A549 (cell line): ENCODE measurements around the gene ITPRIPL2. TPM values are rescaled to one million over a fixed set of nuclear protein-coding genes. Genes with fewer than 3 reads are reported as not detected.

Source experiments
- ATAC-seq, 2 experiments: fragments of 200-7000 bp in 1 of 2; fragments of >200 bp in 1 of 2; cut with Nextera tagmentation in 1 of 2; cut with Tn5 transposase in 1 of 2; 3 replicates each; pipeline versions ENCODE4 v1.8.0 to v1.9.1; 2018 to 2020; ENCODE audit warnings: mild to moderate bottlenecking in 1 of 2, moderate library complexity in 1 of 2
- CTCF ChIA-PET: fragments of 300-600 bp; sonication (Branson Sonifier 250); formaldehyde crosslinking; extraction: SDS; loops from one replicate; lab custom pipeline; 2021; ENCODE audit warnings: antibody characterized with exemption, inconsistent platforms; lab: Yijun Ruan, JAX
- POLR2A ChIA-PET: fragments of 350-600 bp; formaldehyde crosslinking; extraction: SDS; loops from one replicate; lab custom pipeline; 2021; ENCODE audit warnings: antibody characterized with exemption, inconsistent platforms; lab: Yijun Ruan, JAX
- DNase-seq, 2 experiments: peaks; one replicate each; pipeline versions ENCODE4 v3.0.0 to v3.0.0-alpha.2; 2011 to 2016; ENCODE audit warnings: low read depth in 1 of 2, low spot score in 1 of 2
- FAIRE-seq: peaks from 2 replicates; lab custom pipeline; 2011; peaks lifted over from hg19 to GRCh38; lab: Jason Lieb, UNC
- H3K27ac ChIP-seq, 2 experiments: fragments of >200 bp; sonication (Bioruptor Twin); formaldehyde crosslinking; 3 replicates each; pipeline ENCODE4 v1.5.1; 2016 to 2017
- H3K4me1 ChIP-seq: fragments of >200 bp; sonication (Bioruptor Twin); formaldehyde crosslinking; 3 replicates; pipeline ENCODE4 v1.6.1; 2016
- H3K4me2 ChIP-seq: fragments of >200 bp; sonication (Bioruptor Twin); formaldehyde crosslinking; 3 replicates; pipeline ENCODE4 v1.6.1; 2016
- H3K4me3 ChIP-seq: fragments of >200 bp; sonication (Bioruptor Twin); formaldehyde crosslinking; 3 replicates; pipeline ENCODE4 v1.5.1; 2016
- H3K9me3 ChIP-seq: fragments of >200 bp; sonication (Bioruptor Twin); formaldehyde crosslinking; 3 replicates; pipeline ENCODE4 v1.6.1; 2016
- BCL3 ChIP-seq: fragments of >200 bp; sonication (Bioruptor Twin); formaldehyde crosslinking; IDR thresholded peaks from 3 replicates; pipeline ENCODE4 v1.6.1; 2016
- EHMT2 ChIP-seq: fragments of 200-600 bp; sonication (generic); IDR thresholded peaks from 2 replicates; pipeline ENCODE4 v1.6.1; 2016; ENCODE audit warnings: antibody characterized with exemption, low read depth, mild to moderate bottlenecking, moderate library complexity
- ESRRA ChIP-seq: fragments of 150-350 bp; IDR thresholded peaks from 2 replicates; pipeline ENCODE4 v1.6.1; 2014; ENCODE audit warnings: mild to moderate bottlenecking, low read length, borderline replicate concordance
- FOSL2 ChIP-seq, 2 experiments: fragments of 450-650 bp in 1 of 2; fragments of >200 bp in 1 of 2; sonication (Bioruptor Twin) in 1 of 2; formaldehyde crosslinking; IDR thresholded peaks; 2 replicates each; pipeline versions ENCODE4 v1.5.0 to v1.6.1; 2016 to 2020; ENCODE audit warnings: mild to moderate bottlenecking in 1 of 2, moderate library complexity in 1 of 2
- HDAC2 ChIP-seq: fragments of 200-600 bp; sonication (generic); IDR thresholded peaks from 2 replicates; pipeline ENCODE4 v1.6.1; 2016
- HES2 ChIP-seq: fragments of >200 bp; sonication (Bioruptor Twin); formaldehyde crosslinking; IDR thresholded peaks from 2 replicates; pipeline ENCODE4 v1.6.1; 2016
- HEYL ChIP-seq: fragments of 250-450 bp; sonication (Bioruptor Pico); IDR thresholded peaks from 2 replicates; pipeline ENCODE4 v1.8.0; 2021; ENCODE audit warnings: mild to moderate bottlenecking, moderate library complexity
- HOXB5 ChIP-seq: fragments of 250-450 bp; sonication (Bioruptor Pico); IDR thresholded peaks from 2 replicates; pipeline ENCODE4 v1.5.0; 2020; ENCODE audit warnings: mild to moderate bottlenecking, moderate library complexity
- JUNB ChIP-seq: fragments of >200 bp; sonication (Bioruptor Twin); formaldehyde crosslinking; IDR thresholded peaks from 2 replicates; pipeline ENCODE4 v1.6.1; 2016
- MAFK ChIP-seq: fragments of 450-650 bp; IDR thresholded peaks from 2 replicates; pipeline ENCODE4 v1.6.1; 2014; ENCODE audit not compliant: partially characterized antibody
- MAX ChIP-seq: IDR thresholded peaks from 2 replicates; pipeline ENCODE4 v1.6.1; 2012
- MAZ ChIP-seq: fragments of 150-350 bp; IDR thresholded peaks from 2 replicates; pipeline ENCODE4 v1.6.1; 2014; ENCODE audit warnings: antibody characterized with exemption, low read depth, low read length, borderline replicate concordance
- RCOR1 ChIP-seq: fragments of 150-350 bp; IDR thresholded peaks from 2 replicates; pipeline ENCODE4 v1.6.1; 2014; ENCODE audit warnings: antibody characterized with exemption, low read length, low read depth
- REST ChIP-seq: fragments of 200-600 bp; sonication (generic); IDR thresholded peaks from 2 replicates; pipeline ENCODE4 v1.6.1; 2016; ENCODE audit warnings: antibody characterized with exemption, mild to moderate bottlenecking, moderate library complexity
- SREBF2 ChIP-seq: fragments of 450-650 bp; IDR thresholded peaks from 2 replicates; pipeline ENCODE4 v1.6.1; 2014; ENCODE audit warnings: mild to moderate bottlenecking, moderate library complexity
- TFCP2L1 ChIP-seq: fragments of 250-450 bp; sonication (Bioruptor Pico); IDR thresholded peaks from 2 replicates; pipeline ENCODE4 v1.5.0; 2021; ENCODE audit warnings: mild to moderate bottlenecking
- TP53 ChIP-seq: fragments of 250-450 bp; sonication (Bioruptor Pico); IDR thresholded peaks from 2 replicates; pipeline ENCODE4 v1.5.0; 2021; ENCODE audit warnings: mild to moderate bottlenecking, moderate library complexity
- ZC3H11A ChIP-seq: fragments of 450-650 bp; IDR thresholded peaks from 2 replicates; pipeline ENCODE4 v1.6.1; 2014; ENCODE audit warnings: antibody characterized with exemption, mild to moderate bottlenecking
- WGBS: methylation state at CpG from one replicate; pipeline ENCODE4 v1.1.6; 2017; ENCODE audit errors: missing lambda C conversion rate; 5-methylcytosine and 5-hydroxymethylcytosine counted together
- polyA plus RNA-seq, 4 experiments: library from polyadenylated mRNA; depleted of rRNA in 3 of 4; stranded (reverse); fragments of >200 nt; fragmentation: RNase III in 1 of 4; extraction: RNeasy Plus Mini Kit Qiagen cat#74134 plus additional on column Dnase treatment in 1 of 4; gene quantifications; 2 replicates in 3 of 4; 3 replicates in 1 of 4; pipeline ENCODE4 v1.2.3, GENCODE V29; 2011 to 2017

ITPRIPL2 gene
- polyA plus RNA-seq, 2 of the 4 experiments (the other 2 are of a cell fraction) = 15.5 to 17.5 TPM

- TF ChIP-seq HOXB5 (CRISPR knock-in tag) = no peak
- TF ChIP-seq TP53 (CRISPR knock-in tag) = no peak
- TF ChIP-seq ZC3H11A = no peak
- no peak for TF ChIP-seq BCL3
- no peak for TF ChIP-seq REST
- TF ChIP-seq HES2 = no peak
Observed at GRCh38 chr16:19168371-19169081, 54.8 kb downstream of the ITPRIPL2 start (continued).

GRCh38 chr16:19169082-19169639 is 55.4 kb downstream of the ITPRIPL2 start:
- CTCF ChIA-PET = interaction anchor here (1.1 to 2.7 kb wide), 3 partner anchors 10 to 83 kb away, joined by 3 to 11 read pairs (median 4); partner anchors contain the start of gene ITPRIPL2
- DNase-seq (no peak), ATAC-seq (no peak), FAIRE-seq (no peak)
- Histone ChIP-seq H3K4me2 (peak overlapping the region; percentile 84), H3K27ac (peak overlapping the region; percentile 91 to 96), H3K9me3 (0 out of 3 replicates have a peak, but pooled peaks cover 3% of the 10 kb centered on the region), H3K4me3 (peak overlapping the region; percentile 84), H3K4me1 (peaks cover 26% of the 10 kb centered on the region)
- TF ChIP-seq ESRRA (no peak), EHMT2 (no peak), FOSL2 (IDR thresholded peaks at IDR 0.05) (no peak), FOSL2 (CRISPR knock-in tag; IDR thresholded peaks at IDR 0.05) (no peak), MAX (no peak), SREBF2 (no peak), MAFK (no peak), RCOR1 (no peak), MAZ (no peak), HEYL (CRISPR knock-in tag) (no peak), BCL3 (no peak), TFCP2L1 (CRISPR knock-in tag) (no peak), JUNB (no peak), HDAC2 (no peak)
- POLR2A ChIA-PET = no interaction called here
- WGBS = 79% methylated on average over 16 of the region's 19 CpGs
